ENCODE measurements around the gene TENM3. TPM values are rescaled to one million over a fixed set of nuclear protein-coding genes. Genes with fewer than 3 reads are reported as not detected.

Gene TENM3
- total and polyA plus RNA-seq, 2 donors (not counting 3 experiments of a cell fraction or from before 2014, with no cell fraction given) = 3.2 to 6.2 TPM

GRCh38 chr4:182644683-182645050 is 401.5 kb downstream of the TENM3 start:
- Histone ChIP-seq H3K4me3 (replicated peaks in 1 of 3; ENCODE audit: insufficient read depth in 1 of 3, low read depth in 1 of 3, low read length in 3 of 3) (no peak overlapping the region), H3K36me3 (ENCODE audit: control insufficient read depth in 2 of 2, extremely low read depth in 1 of 2, insufficient read depth in 2 of 2, low read length in 2 of 2) (no peaks in the 10 kb centered on the region), H3K4me1 (ENCODE audit: control insufficient read depth, extremely low read depth, insufficient read depth, low read length) (no peaks in the 10 kb centered on the region), H3K27me3 (ENCODE audit: control insufficient read depth in 2 of 2, insufficient read depth in 2 of 2, low read length in 2 of 2) (no peaks in the 10 kb centered on the region), H3K4me2 (ENCODE audit: insufficient read depth, low read length) (no peak overlapping the region), H4K20me1 (replicated peaks; ENCODE audit: control insufficient read depth, extremely low read depth, insufficient read depth, low read length) (no peaks in the 10 kb centered on the region), H3K79me2 (ENCODE audit: control insufficient read depth, insufficient read depth, low read length) (no peaks in the 10 kb centered on the region), H2AFZ (ENCODE audit: low read depth, low read length) (no peak overlapping the region), H3K27ac (ENCODE audit: insufficient read depth, low read depth, low read length) (no peak overlapping the region), H3K9me3 (replicated peaks; ENCODE audit: control insufficient read depth, insufficient read depth, low read length) (no peaks in the 10 kb centered on the region), H3K9me1 (replicated peaks; ENCODE audit: control insufficient read depth, extremely low read depth, insufficient read depth, low read length) (no peaks in the 10 kb centered on the region), H3K9ac (replicated peaks; ENCODE audit: extremely low read depth, insufficient read depth, low read length) (no peak overlapping the region)
- dilution Hi-C loops (cut with MboI; ENCODE audit: extremely low pct_ligation_motif_present, low sequenced_read_pairs) = no loop called here
- TF ChIP-seq POLR2AphosphoS5 (IDR thresholded peaks at IDR 0.05; ENCODE audit: insufficient read depth, low read depth, low read length) = no peak
- no peak for TF ChIP-seq GATA2 (IDR thresholded peaks at IDR 0.05; ENCODE audit: insufficient read depth, insufficient read length, low read depth, low read length)
- TF ChIP-seq FOS (IDR thresholded peaks at IDR 0.05; ENCODE audit: borderline replicate concordance, insufficient read depth, low read length) = no peak
- FAIRE-seq = no peak
- intact Hi-C loops (cut with micrococcal nuclease) = loop anchor here (5.0 kb wide), 1 partner anchor 283 kb away; no protein-coding TSS in a partner anchor
- CTCF ChIA-PET = no interaction called here
- DNase-seq (ENCODE audit: low read depth, low spot score) = no peak
- POLR2A ChIA-PET = no interaction called here
- BruUV-seq (replicated peaks) = no TSS peak

GRCh38 chr4:182645511-182645910 is 402.3 kb downstream of the TENM3 start:
- H4K20me1 ChIP-seq (replicated peaks; ENCODE audit: control insufficient read depth, extremely low read depth, insufficient read depth, low read length) = no peaks in the 10 kb centered on the region
- no peak overlapping the region for H3K4me2 ChIP-seq (ENCODE audit: insufficient read depth, low read length)
- FAIRE-seq (no peak), DNase-seq (ENCODE audit: low read depth, low spot score) (no peak)
- no peak overlapping the region for H3K27ac ChIP-seq (ENCODE audit: insufficient read depth, low read depth, low read length)
- no peaks in the 10 kb centered on the region for H3K9me1 ChIP-seq (replicated peaks; ENCODE audit: control insufficient read depth, extremely low read depth, insufficient read depth, low read length)
- H3K27me3 ChIP-seq (ENCODE audit: control insufficient read depth in 2 of 2, insufficient read depth in 2 of 2, low read length in 2 of 2) = no peaks in the 10 kb centered on the region
- TF ChIP-seq MYC (IDR thresholded peaks at IDR 0.05; ENCODE audit: low read depth, low read length) = no peak
- no peak for TF ChIP-seq EZH2 (IDR thresholded peaks at IDR 0.05; ENCODE audit: borderline replicate concordance, low read depth, low read length, severe bottlenecking)
- no peak for TF ChIP-seq POLR2AphosphoS5 (IDR thresholded peaks at IDR 0.05; ENCODE audit: insufficient read depth, low read depth, low read length)
- TF ChIP-seq, protein P1, sequence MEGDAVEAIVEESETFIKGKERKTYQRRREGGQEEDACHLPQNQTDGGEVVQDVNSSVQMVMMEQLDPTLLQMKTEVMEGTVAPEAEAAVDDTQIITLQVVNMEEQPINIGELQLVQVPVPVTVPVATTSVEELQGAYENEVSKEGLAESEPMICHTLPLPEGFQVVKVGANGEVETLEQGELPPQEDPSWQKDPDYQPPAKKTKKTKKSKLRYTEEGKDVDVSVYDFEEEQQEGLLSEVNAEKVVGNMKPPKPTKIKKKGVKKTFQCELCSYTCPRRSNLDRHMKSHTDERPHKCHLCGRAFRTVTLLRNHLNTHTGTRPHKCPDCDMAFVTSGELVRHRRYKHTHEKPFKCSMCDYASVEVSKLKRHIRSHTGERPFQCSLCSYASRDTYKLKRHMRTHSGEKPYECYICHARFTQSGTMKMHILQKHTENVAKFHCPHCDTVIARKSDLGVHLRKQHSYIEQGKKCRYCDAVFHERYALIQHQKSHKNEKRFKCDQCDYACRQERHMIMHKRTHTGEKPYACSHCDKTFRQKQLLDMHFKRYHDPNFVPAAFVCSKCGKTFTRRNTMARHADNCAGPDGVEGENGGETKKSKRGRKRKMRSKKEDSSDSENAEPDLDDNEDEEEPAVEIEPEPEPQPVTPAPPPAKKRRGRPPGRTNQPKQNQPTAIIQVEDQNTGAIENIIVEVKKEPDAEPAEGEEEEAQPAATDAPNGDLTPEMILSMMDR (IDR thresholded peaks at IDR 0.05; ENCODE audit: extremely low read depth in 1 of 2, insufficient read depth in 1 of 2, low read depth in 1 of 2, low read length in 2 of 2) = no peak
- TF ChIP-seq GATA2 (IDR thresholded peaks at IDR 0.05; ENCODE audit: insufficient read depth, insufficient read length, low read depth, low read length) = no peak
- no peak overlapping the region for H3K9ac ChIP-seq (replicated peaks; ENCODE audit: extremely low read depth, insufficient read depth, low read length)
- dilution Hi-C loops (cut with MboI; ENCODE audit: extremely low pct_ligation_motif_present, low sequenced_read_pairs) = no loop called here
- ChIA-PET CTCF (no interaction called here), POLR2A (no interaction called here)
- BruUV-seq (replicated peaks) = no TSS peak
- H3K4me1 ChIP-seq (ENCODE audit: control insufficient read depth, extremely low read depth, insufficient read depth, low read length) = no peaks in the 10 kb centered on the region
- no peaks in the 10 kb centered on the region for H3K36me3 ChIP-seq (ENCODE audit: control insufficient read depth in 2 of 2, extremely low read depth in 1 of 2, insufficient read depth in 2 of 2, low read length in 2 of 2)
- H3K4me3 ChIP-seq (replicated peaks in 1 of 3; ENCODE audit: insufficient read depth in 1 of 3, low read depth in 1 of 3, low read length in 3 of 3) = no peak overlapping the region
- no peaks in the 10 kb centered on the region for H3K79me2 ChIP-seq (ENCODE audit: control insufficient read depth, insufficient read depth, low read length)
- no peaks in the 10 kb centered on the region for H3K9me3 ChIP-seq (replicated peaks; ENCODE audit: control insufficient read depth, insufficient read depth, low read length)
- intact Hi-C loops (cut with micrococcal nuclease) = no loop called here
- no peak overlapping the region for H2AFZ ChIP-seq (ENCODE audit: low read depth, low read length)
